Right lobe of liver (tissue), 4 donors: ENCODE results near the gene PRR16.

ENCODE experiments used
- CTCF ChIP-seq, 4 donors: fragments of 200-600 bp in 3 of 4; fragments of 450-650 bp in 1 of 4; IDR thresholded peaks; one replicate each; pipeline versions ENCODE4 v1.5.1 to v1.8.0; 2016 to 2022; ENCODE audit warnings: antibody characterized with exemption in 4 of 4, mild to moderate bottlenecking in 2 of 4
- POLR2A ChIP-seq: fragments of 450-650 bp; IDR thresholded peaks from one replicate; pipeline ENCODE4 v1.6.1; 2017; ENCODE audit warnings: antibody characterized with exemption, mild to moderate bottlenecking
- donor health status: DM: no; HTN: no; CAD: no.
- donor health status: DM: no; HTN: no; CAD: no.
- donor health status: DM: no; HTN: yes; CAD: no.

- TF ChIP-seq POLR2A (no peak), CTCF (IDR thresholded peaks at IDR 0.05) (no peak)
These were observed 82.8 kb downstream of the PRR16 start for GRCh38 chr5:120546922-120547321.
